Hepatocyte (in vitro differentiated cells): ENCODE results near the gene ERMARD. TPM values are rescaled to one million over a fixed set of nuclear protein-coding genes. Genes with fewer than 3 reads are reported as not detected.

Source experiments
- DNase-seq: peaks from one replicate; pipeline ENCODE4 v3.0.0-alpha.2; 2016; ENCODE audit warnings: low spot score
- H2AFZ ChIP-seq: fragments of 200-600 bp; sonication (generic); 2 replicates; pipeline ENCODE4 v1.6.0; 2016; ENCODE audit warnings: antibody characterized with exemption, mild to moderate bottlenecking
- H3K27ac ChIP-seq: fragments of 200-600 bp; sonication (generic); 2 replicates; pipeline ENCODE4 v1.5.1; 2016; ENCODE audit warnings: mild to moderate bottlenecking
- H3K27me3 ChIP-seq: fragments of 200-600 bp; sonication (generic); 2 replicates; pipeline ENCODE4 v1.6.1; 2016
- H3K36me3 ChIP-seq: fragments of 200-600 bp; sonication (generic); replicated peaks from 2 replicates; pipeline ENCODE4 v1.5.1; 2016; ENCODE audit warnings: low read depth; ENCODE audit not compliant: insufficient read depth
- H3K4me1 ChIP-seq: fragments of 200-600 bp; sonication (generic); 2 replicates; pipeline ENCODE4 v1.5.1; 2016; ENCODE audit warnings: mild to moderate bottlenecking, moderate library complexity; ENCODE audit not compliant: insufficient read depth
- H3K4me2 ChIP-seq: fragments of 200-600 bp; sonication (generic); 2 replicates; pipeline ENCODE4 v1.6.0; 2016
- H3K4me3 ChIP-seq: fragments of 200-600 bp; sonication (generic); 2 replicates; pipeline ENCODE4 v1.5.1; 2016; ENCODE audit warnings: mild to moderate bottlenecking
- H3K79me2 ChIP-seq: fragments of 200-600 bp; sonication (generic); 2 replicates; pipeline ENCODE4 v1.6.0; 2017; ENCODE audit warnings: mild to moderate bottlenecking
- H3K9me2 ChIP-seq: fragments of 200-600 bp; sonication (generic); replicated peaks from 2 replicates; pipeline ENCODE4 v1.6.0; 2017; ENCODE audit warnings: mild to moderate bottlenecking; ENCODE audit not compliant: insufficient read depth
- H3K9me3 ChIP-seq: fragments of 200-600 bp; sonication (generic); 2 replicates; pipeline ENCODE4 v1.5.1; 2016; ENCODE audit warnings: low read depth, mild to moderate bottlenecking
- H4K20me1 ChIP-seq: fragments of 200-600 bp; sonication (generic); 2 replicates; pipeline ENCODE4 v1.6.0; 2016; ENCODE audit warnings: mild to moderate bottlenecking; ENCODE audit not compliant: insufficient read depth, poor library complexity, severe bottlenecking
- CTCF ChIP-seq: fragments of 200-600 bp; sonication (generic); IDR thresholded peaks from 2 replicates; pipeline ENCODE4 v1.5.1; 2016; ENCODE audit warnings: antibody characterized with exemption, mild to moderate bottlenecking; ENCODE audit not compliant: poor library complexity
- EZH2 ChIP-seq: fragments of 200-600 bp; sonication (generic); IDR thresholded peaks from 2 replicates; pipeline ENCODE4 v1.6.1; 2016; ENCODE audit warnings: antibody characterized with exemption, mild to moderate bottlenecking, borderline replicate concordance
- EZH2phosphoT487 ChIP-seq: fragments of 200-600 bp; sonication (generic); IDR thresholded peaks from one replicate; pipeline ENCODE4 v1.6.1; 2018; ENCODE audit warnings: antibody characterized with exemption, mild to moderate bottlenecking, low read depth, moderate library complexity; ENCODE audit not compliant: unreplicated experiment, severe bottlenecking
- WGBS: methylation state at CpG from one replicate; pipeline ENCODE4 v1.1.6; 2016; ENCODE audit warnings: low lambda C conversion rate; ENCODE audit errors: missing lambda C conversion rate; 5-methylcytosine and 5-hydroxymethylcytosine counted together
- polyA plus RNA-seq: library from polyadenylated mRNA; unstranded; fragments of >200 nt; fragmentation: Nextera tagmentation; extraction: Ambion mirVana; gene quantifications from 2 replicates; pipeline ENCODE4 v1.2.1, GENCODE V29; 2016
- total RNA-seq: library from RNA; depleted of rRNA; stranded (reverse); fragments of >200 nt; gene quantifications from 2 replicates; pipeline ENCODE4 v1.2.3, GENCODE V29; 2014

Gene ERMARD
- total and polyA plus RNA-seq, 2 experiments from 2014 or later = 22.7 to 27.4 TPM

DNA sequence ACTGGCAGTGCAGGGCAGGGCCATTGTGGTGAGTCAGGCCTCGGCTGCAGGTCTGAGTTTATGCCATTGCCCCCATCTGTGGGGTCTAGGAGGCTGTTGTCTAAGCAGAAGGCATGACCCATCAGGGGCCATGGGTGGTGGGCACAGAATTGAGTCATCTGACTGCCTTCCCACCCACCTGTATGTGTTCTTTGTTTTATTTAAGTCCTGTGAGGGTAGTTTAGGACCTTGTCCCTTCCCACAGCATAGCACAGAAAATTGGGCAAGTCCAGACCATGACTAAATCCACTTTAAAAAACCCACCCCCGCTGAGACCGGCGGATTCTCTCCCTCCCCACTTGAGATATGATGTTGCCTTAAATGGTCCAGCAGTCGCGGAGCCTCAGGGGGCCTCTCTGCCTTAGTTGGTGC lies 40.3 kb downstream of the ERMARD start:
- Histone ChIP-seq H4K20me1 (no peaks in the 10 kb centered on the region), H3K4me2 (peak overlapping the region; percentile 90), H3K9me2 (no peaks in the 10 kb centered on the region), H3K4me1 (peaks cover 14% of the 10 kb centered on the region), H3K4me3 (no peak overlapping the region), H3K36me3 (no peaks in the 10 kb centered on the region), H3K79me2 (peaks cover 22% of the 10 kb centered on the region), H2AFZ (no peak overlapping the region), H3K9me3 (no peaks in the 10 kb centered on the region), H3K27ac (no peak overlapping the region), H3K27me3 (no peaks in the 10 kb centered on the region)
- 71% methylated on average over 6 of the region's 6 CpGs for WGBS
- no peak for DNase-seq
- TF ChIP-seq CTCF (no peak), EZH2 (no peak), EZH2phosphoT487 (no peak)

- 96% methylated on average over 21 of the region's 21 CpGs for WGBS
- H3K4me3 ChIP-seq = no peak overlapping the region
- no peaks in the 10 kb centered on the region for H4K20me1 ChIP-seq
- no peak overlapping the region for H3K27ac ChIP-seq
- peaks cover 24% of the 10 kb centered on the region for H3K79me2 ChIP-seq
- no peak overlapping the region for H3K4me2 ChIP-seq
- H2AFZ ChIP-seq = no peak overlapping the region
- H3K9me2 ChIP-seq = no peaks in the 10 kb centered on the region
- DNase-seq = no peak
- no peaks in the 10 kb centered on the region for H3K36me3 ChIP-seq
- TF ChIP-seq EZH2 = no peak
- no peak for TF ChIP-seq CTCF
- no peak for TF ChIP-seq EZH2phosphoT487
- no peaks in the 10 kb centered on the region for H3K9me3 ChIP-seq
- H3K27me3 ChIP-seq = no peaks in the 10 kb centered on the region
- H3K4me1 ChIP-seq = peaks cover 14% of the 10 kb centered on the region
These were observed 41.0 kb downstream of the ERMARD start for GRCh38 chr6:169792306-169793015.

DNA sequence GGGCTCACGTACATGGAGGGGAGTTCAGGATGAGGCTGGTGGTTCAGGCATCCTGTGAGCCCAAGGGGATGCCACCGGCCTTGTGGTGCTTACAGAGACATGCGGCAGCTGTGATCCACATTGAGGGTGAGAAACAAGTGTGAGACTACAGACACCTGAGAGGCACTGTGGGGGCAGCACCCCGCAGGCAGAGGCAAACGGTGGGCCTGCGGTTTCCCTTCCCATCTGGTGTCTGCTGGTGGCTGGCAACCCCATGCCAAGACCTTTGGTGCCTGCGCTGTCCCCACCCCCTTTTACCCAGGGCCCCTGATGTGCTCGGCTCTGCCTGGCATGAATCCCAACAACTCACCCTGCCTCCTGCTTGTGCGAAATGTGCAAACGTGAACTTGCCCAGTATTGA lies 42.0 kb downstream of the ERMARD start:
- DNase-seq = no peak
- Histone ChIP-seq H2AFZ (no peak overlapping the region), H3K4me2 (no peak overlapping the region), H3K36me3 (no peaks in the 10 kb centered on the region), H3K79me2 (peaks cover 24% of the 10 kb centered on the region), H3K27ac (no peak overlapping the region), H3K27me3 (no peaks in the 10 kb centered on the region), H4K20me1 (no peaks in the 10 kb centered on the region), H3K9me2 (no peaks in the 10 kb centered on the region), H3K4me1 (peaks cover 15% of the 10 kb centered on the region), H3K9me3 (no peaks in the 10 kb centered on the region), H3K4me3 (no peak overlapping the region)
- WGBS = 91% methylated on average over 9 of the region's 10 CpGs
- TF ChIP-seq EZH2phosphoT487 (no peak), EZH2 (no peak), CTCF (no peak)
